HG03175 (cell line): ENCODE measurements around the gene CDCA7L.

Source experiments
- ATAC-seq: cut with Tn5 transposase; IDR thresholded peaks from one replicate; pipeline ENCODE4 v1.9.1; 2021; ENCODE audit warnings: mild to moderate bottlenecking, moderate library complexity; ENCODE audit not compliant: unreplicated experiment

The CDCA7L gene

GRCh38 chr7:21945454-21946221, at the start of gene CDCA7L:
TSS of gene CDCA7L (minus strand) at chr7:21945899. CDS start at chr7:21945804, 95 bp downstream.
- peak; percentile 85 for ATAC-seq

GRCh38 chr7:21986096-21986495, 40.4 kb upstream of the CDCA7L start:
- no peak for ATAC-seq

- no peak for ATAC-seq
Observed at GRCh38 chr7:21984042-21984441, 38.3 kb upstream of the CDCA7L start.

GRCh38 chr7:21983056-21983455, 37.4 kb upstream of the CDCA7L start:
- ATAC-seq = no peak

GRCh38 chr7:21981524-21981923, 35.8 kb upstream of the CDCA7L start:
- no peak for ATAC-seq

GRCh38 chr7:21980926-21981500, 35.3 kb upstream of the CDCA7L start:
- no peak for ATAC-seq

GRCh38 chr7:21972397-21972784, 26.7 kb upstream of the CDCA7L start:
- no peak for ATAC-seq

GRCh38 chr7:21971780-21972396, 26.2 kb upstream of the CDCA7L start:
- ATAC-seq = no peak

- ATAC-seq = no peak
Observed at GRCh38 chr7:21969822-21970221, 24.1 kb upstream of the CDCA7L start.

- ATAC-seq = no peak
Observed at GRCh38 chr7:21967598-21968003, 21.9 kb upstream of the CDCA7L start.

- peak; percentile 91 for ATAC-seq
Observed at GRCh38 chr7:21966271-21966670, 20.6 kb upstream of the CDCA7L start.

- no peak for ATAC-seq
Observed at GRCh38 chr7:21965291-21965690, 19.6 kb upstream of the CDCA7L start.

- ATAC-seq = no peak
Observed at GRCh38 chr7:21962677-21963076, 17.0 kb upstream of the CDCA7L start.

GRCh38 chr7:21960922-21961321, 15.2 kb upstream of the CDCA7L start:
- no peak for ATAC-seq

GRCh38 chr7:21959387-21959776, 13.7 kb upstream of the CDCA7L start:
- no peak for ATAC-seq

GRCh38 chr7:21953781-21954180, 8.1 kb upstream of the CDCA7L start:
- ATAC-seq = no peak

- ATAC-seq = no peak
Observed at GRCh38 chr7:21948887-21949540, 3.3 kb upstream of the CDCA7L start.

- no peak for ATAC-seq
Observed at GRCh38 chr7:21948364-21948763, 2.7 kb upstream of the CDCA7L start.

- no peak for ATAC-seq
Observed at GRCh38 chr7:21947946-21948345, 2.2 kb upstream of the CDCA7L start.

- ATAC-seq = no peak
Observed at GRCh38 chr7:21947056-21947455, 1.4 kb upstream of the CDCA7L start.

GRCh38 chr7:21946222-21946709, 567 bp upstream of the CDCA7L start:
- no peak for ATAC-seq
